Fibroblast of the conjunctiva (primary cell): Measurements from ENCODE around the gene HCRTR1.

Experiments used
- DNase-seq: peaks from one replicate; pipeline ENCODE4 v3.0.0-alpha.2; 2010; ENCODE audit warnings: low read depth

Gene HCRTR1

DNA sequence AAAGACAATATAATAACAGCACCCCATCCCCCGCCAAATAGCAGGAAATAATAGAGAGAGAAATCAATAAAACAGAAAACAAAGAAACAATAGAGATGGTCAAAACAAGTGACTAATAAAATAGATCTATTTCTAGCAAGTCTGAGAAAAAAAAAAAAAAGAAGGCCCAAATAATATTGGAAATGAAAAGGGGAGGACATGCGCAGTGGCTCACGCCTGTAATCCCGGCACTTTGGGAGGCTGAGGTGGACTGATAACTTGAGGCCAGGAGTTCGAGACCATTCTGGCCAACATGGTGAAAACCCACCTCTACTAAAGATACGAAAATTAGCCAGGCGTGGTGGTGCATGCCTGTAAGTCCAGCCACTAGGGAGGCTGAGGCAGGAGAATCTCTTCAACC, 18.5 kb upstream of the HCRTR1 start:
- no peak for DNase-seq

DNA sequence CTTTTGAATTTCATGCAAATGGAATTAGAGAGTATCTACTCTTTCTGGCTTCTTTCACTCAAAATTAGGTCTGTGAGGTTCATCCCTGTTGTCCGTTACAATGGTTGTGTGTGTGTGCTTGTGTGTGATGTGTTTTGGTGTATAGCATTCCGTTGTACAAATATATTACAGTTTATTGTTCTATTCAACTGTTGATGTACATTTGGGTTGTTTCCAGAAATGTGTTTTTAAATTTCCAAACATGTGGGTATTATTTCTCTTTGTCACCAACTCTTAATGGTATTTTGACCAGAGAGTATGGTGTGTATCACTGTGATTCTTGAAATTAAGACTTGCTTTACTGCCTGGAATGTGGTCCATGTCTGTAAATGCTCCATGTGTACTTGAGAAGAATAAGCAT, 16.8 kb upstream of the HCRTR1 start:
- no peak for DNase-seq

DNA sequence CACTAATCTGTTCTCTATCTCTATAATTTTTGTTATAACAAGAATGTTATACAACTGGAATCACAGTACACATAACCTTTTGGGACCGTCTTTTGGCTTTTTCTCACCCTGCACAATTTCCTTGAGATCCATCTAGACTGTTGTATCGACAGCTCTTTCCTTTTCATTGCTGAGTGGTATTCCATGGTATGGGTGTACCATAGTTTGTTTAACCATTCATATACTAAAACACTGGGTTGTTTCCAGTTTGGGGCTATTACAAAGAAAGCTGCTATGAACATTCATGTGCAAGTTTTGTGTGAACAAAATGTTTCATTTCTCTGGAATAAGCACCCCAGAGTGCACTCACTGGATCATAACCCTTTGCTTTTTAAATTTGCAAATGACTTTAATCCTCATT, 15.4 kb upstream of the HCRTR1 start:
- DNase-seq: no peak

DNA sequence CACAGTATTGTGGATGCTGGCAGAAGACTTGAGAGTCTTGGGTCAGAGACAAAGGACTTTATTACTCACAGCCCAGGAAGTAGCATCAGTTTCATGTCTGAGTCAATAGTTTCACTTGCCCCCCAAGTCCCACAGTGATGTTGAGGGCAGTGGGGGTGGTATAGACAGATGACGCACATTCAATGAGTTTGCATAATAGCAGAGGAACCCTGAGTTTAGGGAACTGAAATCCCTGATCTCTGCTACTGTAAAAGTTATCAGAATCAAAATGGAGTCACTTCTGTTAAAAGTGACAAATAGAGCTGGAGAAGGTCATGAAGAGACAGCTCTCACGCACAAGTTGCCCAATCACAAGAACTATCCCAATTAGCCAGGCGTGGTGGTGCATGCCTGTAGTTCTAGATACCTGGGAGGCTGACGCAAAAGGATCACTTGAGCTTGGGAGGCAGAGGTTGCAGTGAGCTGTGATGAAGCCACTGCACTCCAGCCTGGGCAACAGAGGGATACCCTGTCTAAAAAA, 11.5 kb upstream of the HCRTR1 start:
- DNase-seq: peak; percentile 34

DNA sequence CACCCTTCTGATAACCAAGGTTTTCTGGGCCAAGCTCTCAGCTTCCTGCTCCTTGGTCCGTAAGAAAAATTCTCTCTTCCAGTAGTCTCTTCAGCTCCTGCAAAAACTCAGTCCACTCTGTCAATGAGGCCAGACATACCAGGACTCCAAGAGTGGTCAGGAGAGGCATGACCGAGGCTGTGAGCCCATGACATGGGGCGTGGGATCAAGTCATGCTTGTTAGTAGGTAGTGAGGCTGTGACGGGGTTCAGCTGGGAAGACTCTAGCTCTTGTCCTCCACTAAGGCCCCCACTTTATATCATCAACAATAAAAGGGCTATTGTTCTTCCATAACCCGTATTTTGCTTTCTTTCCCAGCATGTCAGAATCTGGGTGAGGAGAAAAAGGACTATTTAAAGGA, 10.1 kb upstream of the HCRTR1 start:
- no peak for DNase-seq

DNA sequence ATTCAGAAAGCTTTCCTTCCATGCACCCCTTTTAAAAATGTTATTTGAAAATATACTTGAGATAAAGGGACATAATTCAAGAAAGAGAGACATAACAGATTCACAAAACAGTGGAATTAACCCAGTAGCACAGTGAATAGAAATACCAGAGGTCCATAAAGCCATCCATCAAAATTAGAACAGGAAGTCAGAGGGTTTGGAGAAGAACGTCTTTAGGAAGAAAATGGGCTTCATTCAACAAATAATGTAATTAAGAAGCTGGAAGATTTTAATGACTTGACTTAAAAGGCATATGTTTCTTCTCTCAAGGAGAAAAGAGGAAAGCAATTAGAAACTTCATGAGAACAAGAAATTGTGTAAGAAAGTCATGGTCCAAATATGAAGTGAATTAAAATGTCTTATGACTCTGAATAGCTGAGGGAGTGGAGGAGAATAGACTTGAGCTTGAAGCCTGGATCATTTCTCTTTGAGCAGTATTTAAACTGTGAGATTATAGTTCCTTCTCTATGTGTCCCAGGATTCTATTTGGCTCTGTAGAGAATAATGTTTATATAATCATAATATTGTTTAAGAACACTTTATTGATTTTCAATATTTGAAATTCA, 7.9 kb upstream of the HCRTR1 start:
- no peak for DNase-seq

DNA sequence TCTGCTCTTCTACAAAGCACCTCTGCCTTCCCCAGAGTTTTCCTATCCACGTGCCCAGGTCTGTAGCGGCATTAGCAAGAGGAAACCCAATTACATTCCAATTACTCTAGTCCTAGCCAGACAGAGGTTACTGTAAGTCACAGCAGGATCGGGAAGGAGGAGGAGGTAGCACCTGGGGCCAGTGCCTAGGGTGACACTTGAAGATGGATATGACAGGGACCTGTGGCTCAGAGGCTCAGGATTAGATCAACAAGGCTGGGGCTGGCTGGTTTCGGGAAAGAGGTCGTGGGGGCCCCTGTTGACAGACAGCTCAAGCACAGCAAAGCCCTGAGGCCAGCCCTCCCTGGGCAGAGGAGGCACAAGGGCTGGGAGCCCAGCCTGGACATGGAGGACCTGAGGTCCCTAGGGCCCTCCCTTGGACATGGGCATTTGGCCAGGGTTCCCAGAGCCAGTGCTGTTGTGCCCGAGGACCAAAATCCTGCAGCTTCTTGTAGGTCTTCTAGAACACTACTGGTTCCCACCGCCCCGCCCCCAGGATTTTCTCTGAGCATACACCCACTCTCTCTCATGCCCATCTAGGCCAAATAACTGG, 3.0 kb upstream of the HCRTR1 start:
- no peak for DNase-seq

DNA sequence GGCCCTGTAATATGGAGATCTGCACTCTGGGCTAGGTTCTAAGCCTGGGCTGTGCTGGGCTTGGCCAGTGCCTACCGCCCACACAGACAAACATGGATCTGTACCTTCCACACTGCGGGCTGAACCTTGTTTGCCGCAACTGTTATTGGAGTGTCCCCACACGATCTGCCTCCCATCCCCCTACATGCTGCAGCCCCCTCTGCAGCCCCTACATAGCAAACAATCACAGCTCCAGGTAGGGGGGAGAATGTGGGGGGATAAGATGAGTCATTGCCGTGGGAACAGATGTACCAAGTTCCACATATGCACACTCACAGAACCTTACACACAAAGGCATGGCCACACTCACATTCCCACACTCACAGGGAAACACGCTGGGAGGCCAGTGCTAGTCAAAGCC, 2.1 kb upstream of the HCRTR1 start:
- DNase-seq: no peak

DNA sequence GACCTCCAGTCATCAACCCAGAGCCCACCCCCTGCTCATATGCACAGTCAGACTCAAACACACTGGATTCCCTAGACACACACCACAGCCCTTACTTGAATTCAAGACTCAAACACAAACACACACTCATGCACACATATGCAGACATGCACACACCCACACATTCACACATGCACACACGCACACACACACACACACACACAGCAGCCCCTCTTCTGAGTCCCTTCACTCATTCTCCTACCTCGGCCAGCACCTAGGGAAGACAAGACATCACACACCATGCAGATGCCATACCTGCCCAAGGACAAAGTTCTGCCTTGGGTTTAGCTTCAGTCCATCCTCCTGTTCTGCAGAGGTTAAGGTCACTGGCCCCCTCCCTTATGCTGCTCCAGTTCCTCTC, 1.6 kb upstream of the HCRTR1 start:
- no peak for DNase-seq

DNA sequence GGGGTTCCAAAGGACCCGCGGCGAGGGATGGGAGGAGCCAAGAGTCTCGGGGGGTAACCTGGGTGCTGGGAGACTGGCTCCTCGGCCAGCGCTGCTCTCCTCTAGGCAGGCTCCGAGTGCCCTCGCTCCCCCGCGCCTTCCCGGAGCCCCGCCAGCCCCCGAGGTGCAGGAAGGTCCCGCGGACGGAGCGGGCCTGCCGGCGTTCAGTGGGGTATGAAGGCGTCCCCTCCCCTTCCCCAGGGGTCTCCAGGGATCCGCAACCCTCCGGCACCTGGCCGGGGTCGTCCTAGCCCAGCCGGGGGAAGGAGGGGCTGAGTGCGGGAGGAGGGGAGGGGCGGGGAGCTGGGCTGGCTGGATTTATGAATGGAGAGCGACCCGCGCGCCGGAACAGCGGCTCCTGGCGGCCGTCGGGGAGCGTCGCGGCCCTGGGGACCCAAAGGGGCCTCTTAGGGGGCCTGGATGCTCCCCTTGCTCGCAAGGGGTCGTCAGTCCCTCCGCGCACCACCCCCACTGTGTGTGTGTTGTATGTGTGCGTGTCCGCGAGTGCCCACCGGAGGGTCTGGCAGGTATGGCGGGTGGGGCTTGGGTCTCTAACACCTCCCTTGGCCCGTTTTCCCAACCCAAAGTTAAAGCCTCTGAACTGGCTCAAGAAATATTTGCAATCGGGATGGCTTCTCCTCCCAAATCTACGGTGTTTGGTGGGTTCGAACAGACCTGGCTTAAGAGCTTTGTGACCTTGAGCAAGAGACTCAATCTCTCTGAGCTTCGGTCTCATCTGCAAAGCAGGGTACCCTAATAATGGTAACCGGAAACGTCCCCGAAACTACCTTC, 642 bp downstream of the HCRTR1 start:
- no peak for DNase-seq

DNA sequence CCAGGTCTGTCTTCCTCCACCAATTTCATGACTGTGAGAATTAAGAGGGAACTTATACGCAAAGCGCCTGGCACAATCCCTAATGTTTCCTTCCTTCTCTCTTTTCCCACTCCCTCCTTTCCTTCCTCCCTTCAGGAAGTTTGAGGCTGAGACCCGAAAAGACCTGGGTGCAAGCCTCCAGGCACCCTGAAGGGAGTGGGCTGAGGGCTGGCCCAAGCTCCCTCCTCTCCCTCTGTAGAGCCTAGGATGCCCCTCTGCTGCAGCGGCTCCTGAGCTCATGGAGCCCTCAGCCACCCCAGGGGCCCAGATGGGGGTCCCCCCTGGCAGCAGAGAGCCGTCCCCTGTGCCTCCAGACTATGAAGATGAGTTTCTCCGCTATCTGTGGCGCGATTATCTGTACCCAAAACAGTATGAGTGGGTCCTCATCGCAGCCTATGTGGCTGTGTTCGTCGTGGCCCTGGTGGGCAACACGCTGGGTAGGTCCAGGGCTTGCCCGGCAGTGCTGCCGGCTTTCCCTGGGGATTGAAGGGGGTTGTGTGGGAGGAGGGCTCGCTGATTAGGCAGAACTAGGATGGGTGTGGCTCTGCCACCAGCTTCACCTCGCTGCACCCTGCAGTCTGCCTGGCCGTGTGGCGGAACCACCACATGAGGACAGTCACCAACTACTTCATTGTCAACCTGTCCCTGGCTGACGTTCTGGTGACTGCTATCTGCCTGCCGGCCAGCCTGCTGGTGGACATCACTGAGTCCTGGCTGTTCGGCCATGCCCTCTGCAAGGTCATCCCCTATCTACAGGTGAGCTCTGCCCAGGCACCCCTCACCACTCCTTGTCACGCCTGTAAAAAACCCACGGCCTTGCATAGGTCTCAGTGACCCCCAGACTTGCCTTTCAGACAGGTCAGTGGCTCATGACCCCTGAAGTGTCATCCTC, 1.7 kb downstream of the HCRTR1 start:
- no peak for DNase-seq

DNA sequence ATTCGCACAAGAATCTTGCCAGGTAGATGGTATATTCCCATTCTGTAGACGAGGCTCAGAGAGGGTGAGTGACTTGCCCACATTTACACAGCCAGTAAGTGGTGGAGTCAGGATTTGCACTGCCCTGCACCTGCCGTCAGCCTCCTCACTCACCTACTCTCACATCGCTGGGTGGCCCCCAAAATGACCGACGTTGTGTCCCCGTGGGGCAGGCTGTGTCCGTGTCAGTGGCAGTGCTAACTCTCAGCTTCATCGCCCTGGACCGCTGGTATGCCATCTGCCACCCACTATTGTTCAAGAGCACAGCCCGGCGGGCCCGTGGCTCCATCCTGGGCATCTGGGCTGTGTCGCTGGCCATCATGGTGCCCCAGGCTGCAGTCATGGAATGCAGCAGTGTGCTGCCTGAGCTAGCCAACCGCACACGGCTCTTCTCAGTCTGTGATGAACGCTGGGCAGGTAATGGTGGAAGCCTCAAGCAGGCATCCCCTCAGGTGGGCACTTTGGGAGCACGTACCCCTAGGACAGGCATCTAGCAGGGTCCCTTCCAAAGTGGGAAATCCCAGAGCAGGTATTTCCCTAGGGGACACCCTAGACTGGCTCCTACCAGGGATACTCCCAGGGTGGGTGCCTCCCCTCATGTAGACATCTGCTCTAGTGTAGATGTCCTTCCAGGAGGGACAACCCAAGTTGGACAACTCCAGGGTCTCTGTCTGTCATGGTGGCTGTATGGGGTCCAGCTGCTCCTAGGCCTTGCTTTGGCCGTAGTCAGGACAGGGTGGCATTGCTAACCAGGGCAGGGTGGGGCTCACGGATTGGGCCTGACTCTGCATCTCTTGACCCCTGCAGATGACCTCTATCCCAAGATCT, 3.4 kb downstream of the HCRTR1 start:
- no peak for DNase-seq

DNA sequence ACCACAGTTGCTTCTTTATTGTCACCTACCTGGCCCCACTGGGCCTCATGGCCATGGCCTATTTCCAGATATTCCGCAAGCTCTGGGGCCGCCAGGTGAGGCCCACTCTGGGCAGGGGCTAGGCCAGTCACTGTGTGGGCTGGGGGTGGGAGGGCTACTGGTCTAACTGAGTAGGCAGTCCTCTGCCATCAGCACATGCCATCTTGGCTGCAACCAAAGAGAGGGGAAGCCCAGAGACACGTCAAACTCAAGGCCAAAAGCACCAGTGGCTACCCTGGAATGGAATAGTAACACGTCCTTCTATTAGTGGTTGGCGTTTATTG, 4.0 kb downstream of the HCRTR1 start:
- no peak for DNase-seq

DNA sequence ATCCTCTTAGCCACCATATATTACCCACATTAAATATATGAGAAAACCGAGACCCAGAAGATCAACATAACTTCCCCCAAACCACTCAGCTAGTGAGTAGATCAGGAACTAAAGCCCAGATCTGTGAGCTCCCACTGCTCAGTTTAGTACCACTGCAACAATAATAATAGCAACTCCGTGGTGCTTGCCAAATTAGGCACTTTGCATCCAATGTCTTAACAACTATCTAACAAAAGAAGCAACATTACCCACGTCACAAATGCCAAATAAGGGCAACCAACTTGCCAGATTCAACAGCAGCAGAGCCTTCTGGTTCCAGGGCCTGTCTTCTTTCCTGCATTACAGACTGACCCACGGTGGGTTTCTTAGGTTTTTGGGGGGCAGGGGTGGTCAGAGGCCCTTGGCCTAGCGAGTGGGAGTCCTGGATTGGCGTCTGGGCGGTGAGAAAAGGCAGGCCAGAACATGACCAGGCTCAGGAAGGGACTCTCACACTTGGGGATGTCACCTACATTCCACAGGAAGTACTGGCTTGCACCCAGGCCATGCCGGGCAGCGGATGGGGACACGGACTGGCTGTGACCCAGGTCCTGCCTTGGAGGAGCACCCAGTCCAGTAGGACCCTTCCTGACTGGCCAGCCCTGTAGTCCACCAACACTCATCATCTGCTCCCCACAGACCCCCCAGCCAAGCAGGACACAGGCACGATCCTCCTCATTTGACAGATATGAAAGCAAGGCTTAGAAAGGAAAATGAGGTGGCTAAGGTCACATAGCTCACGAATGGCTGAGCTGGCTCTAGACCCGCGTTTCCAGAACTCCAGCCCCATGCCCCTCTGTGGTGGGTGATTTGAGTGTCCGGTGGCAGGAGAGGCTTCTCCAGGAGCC, 4.6 kb downstream of the HCRTR1 start:
- no peak for DNase-seq

DNA sequence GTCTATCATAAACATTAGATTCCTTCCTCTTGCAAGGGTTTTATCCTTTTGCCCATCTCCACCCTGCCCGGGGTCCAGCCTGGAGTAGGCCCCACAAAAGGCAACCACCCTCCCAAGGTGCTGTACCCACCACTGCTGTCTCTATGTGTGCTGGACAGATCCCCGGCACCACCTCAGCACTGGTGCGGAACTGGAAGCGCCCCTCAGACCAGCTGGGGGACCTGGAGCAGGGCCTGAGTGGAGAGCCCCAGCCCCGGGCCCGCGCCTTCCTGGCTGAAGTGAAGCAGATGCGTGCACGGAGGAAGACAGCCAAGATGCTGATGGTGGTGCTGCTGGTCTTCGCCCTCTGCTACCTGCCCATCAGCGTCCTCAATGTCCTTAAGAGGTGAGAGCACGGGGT, 5.9 kb downstream of the HCRTR1 start:
- DNase-seq: no peak

DNA sequence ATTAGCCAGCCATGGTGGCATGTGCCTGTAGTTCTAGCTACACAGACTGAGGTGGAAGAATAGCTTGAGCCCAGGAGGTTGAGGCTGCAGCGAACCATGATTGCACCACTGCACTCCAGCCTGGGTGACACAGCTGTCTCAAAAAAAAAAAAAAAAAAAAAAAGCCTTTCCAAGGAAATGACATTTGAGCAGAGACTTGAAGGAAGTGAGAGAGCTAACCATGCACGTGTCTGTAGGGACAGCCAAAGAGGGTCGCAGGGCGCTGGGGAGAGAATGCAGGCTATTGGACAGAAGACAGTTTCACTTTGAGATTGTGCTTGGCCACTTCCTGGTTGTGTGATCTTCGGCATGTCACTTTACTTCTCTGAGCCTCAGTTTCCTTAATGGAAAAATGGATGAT, 6.8 kb downstream of the HCRTR1 start:
- DNase-seq: no peak

DNA sequence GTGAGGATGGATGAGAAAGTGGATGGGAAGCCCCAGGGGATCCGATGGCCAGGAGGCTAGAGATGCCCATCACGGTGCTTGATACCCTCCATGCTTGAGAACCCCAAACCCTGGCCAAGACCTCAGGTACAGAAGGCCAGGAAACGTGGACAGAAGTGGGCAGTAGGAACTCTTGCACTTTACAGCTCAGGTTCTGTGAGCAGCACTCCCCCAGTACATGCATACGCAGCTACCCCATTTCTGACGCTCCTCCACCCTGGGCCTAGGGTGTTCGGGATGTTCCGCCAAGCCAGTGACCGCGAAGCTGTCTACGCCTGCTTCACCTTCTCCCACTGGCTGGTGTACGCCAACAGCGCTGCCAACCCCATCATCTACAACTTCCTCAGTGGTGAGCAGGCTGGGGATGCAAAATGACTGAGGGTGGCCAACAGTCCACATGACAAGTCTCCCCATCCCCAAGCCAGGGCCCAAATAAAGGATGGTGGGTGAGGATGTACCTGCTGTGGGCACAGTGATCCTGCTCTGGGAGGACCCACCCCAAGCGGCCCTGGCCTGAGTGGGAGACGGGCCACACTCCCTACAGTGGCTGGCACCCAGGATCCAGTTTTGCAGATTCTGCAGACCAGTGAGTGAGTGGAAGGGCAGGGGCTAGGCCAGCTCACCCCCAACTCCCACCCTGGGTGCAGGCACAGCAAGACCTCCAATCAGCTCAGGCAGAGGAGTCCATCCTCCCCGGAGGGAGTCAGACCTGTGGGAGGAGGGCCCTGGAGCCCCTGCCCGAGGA, 7.4 kb downstream of the HCRTR1 start:
- no peak for DNase-seq

DNA sequence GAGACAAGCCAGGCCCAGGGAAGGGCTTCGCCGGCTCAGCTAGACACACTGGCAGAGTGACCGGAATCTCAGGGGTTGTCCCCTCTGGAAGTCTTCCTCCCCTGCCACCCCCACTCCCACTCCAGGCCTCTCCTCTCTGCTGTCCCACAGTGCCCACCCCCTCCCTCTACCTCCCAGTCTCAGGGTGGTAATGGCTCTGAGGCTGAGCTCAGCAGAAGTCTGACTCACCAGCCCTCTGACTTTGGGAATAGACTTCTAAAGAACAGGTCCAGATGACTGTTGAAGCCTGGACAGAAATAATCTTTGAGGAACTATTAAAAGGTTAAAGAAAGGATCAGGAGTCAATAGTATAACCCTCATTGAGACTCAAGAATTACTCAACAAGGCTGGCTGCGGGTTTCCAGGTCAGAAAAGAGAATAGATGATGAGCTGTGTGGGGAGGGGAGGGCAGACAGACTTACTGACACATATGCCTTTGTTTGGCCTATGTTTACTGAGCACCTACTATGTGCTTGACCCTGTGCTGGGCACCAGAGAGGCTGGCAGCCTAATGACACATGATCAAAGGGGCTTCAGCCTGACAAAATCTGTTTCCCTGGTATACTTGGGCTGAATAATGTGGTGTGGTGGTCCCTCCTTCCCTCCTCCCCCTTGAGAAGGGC, 8.2 kb downstream of the HCRTR1 start:
- no peak for DNase-seq
